Measurements from ENCODE around the gene RBMS1.

The RBMS1 gene

DNA sequence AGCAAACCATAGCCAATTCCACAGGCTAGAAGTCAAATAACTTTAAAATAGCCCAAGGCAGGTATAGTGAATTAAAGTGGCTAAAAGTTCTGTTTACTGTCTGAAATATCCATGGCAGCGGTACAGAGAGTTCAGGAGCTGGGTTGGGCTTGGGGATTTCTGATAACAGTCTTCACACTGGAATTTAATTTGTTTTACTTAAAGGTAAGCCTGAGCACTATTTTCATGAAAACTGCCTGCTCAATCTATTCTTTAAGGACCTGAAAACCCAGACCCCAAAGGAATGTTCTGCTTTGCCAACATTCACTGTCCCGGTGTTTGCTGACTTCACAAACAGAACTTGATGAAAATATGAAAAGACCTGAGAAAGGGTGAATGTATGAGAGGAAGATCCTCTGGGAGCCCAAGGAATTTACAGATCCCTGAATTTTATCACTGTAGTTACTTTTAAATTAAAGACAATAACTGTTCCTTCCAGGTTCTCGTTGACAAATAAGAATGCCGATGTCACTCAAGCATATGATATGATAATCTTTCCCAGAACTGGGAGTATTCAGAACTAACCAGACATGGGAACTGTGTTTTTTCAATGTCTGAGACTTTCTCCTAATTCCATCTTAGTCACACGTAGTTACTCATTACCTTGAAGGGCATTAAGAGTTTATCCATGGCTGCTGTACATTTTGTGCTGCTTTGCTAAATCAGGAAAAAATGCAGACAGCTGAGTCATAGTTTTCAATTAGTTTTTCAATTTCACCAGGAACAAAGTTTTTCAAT lies 265.3 kb downstream of the RBMS1 start:
- no peak for DNase-seq

DNA sequence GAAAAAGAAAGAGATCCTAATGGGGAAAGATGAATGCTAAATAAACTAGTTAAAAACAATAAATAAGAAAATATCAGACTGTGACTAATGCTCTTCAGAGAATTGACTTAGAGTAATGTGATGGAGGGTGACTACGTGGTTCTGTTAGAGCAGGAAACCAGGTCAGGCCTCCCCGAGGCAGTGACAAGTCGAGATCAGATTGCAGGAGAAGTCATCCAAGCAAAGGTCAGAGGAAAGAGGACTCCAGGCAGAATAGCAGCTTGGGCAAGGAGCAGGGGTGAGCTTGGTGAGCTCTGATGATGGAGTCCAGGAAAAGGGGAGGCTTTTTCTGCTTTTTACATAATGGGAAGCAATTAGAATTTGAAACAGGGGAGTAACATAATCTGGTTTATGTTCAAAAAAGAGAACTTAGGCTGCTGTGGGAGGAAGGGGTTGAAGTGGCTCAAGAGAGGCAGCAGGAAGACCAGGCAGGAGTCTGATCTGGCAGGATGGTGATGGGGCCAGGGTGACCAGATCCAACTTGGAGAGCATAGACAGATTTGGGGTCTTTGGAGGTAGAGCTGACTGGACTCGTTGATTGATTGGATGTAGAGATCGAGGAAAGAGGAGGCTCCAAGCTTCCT lies 266.2 kb downstream of the RBMS1 start:
- DNase-seq = no peak

DNA sequence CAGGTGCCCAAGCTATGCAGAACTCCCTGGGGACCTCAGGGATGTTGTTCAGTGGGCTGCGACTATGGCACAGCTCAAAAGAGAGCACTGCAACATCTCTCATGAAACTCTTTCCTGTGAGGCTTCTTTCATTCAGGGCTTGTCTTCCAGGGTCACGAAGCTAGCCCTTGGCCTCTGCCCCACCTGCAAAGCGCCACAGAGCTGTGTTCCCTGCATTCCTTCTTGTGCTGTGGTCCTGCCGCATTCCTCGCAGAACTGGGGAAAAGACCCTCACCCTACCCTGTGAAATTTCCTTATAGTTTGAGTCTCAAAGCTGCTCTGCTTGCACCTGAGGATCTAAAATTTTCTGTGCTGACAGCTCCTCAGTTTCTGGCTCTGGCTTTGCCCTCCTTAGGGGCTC lies 267.2 kb downstream of the RBMS1 start:
- no peak for DNase-seq

DNA sequence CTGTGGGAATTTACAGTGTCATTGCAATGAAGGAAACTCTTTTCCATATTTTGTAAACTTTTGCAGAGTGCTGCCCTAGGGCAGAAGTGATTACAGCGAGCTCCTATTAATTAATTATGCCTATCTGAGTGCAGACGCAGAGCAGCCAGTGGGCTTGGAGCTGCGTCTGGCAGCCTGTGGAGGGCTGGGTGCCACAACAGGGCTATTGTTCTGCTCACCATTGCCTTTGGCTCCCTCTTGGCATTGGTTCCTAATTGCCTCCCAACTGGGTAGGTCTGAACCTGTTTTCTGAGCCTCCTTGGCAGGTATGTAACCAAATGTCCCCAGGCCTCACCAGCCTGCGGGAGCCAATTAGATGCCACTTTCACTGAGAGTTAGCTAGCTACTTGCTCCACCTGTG lies 267.9 kb downstream of the RBMS1 start:
- DNase-seq = no peak

DNA sequence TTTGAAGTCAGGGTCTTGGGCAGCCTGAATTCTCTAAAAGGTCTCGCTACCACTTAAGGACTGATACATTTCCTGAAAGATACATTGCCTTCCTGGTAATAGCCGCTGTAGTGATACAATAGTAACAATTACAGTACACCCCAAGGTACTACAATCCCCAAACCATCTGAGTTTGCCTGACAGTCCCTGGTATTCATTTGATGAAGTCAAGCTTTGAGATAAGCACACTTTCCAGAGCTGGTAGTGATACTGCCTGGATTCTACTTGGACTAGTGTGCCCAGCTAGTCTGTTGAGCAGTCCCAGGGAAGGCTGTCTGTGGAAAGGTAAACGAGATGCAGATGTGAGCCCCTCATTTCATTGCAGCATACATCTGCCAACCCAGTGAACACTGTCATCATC lies 269.1 kb downstream of the RBMS1 start:
- no peak for DNase-seq

DNA sequence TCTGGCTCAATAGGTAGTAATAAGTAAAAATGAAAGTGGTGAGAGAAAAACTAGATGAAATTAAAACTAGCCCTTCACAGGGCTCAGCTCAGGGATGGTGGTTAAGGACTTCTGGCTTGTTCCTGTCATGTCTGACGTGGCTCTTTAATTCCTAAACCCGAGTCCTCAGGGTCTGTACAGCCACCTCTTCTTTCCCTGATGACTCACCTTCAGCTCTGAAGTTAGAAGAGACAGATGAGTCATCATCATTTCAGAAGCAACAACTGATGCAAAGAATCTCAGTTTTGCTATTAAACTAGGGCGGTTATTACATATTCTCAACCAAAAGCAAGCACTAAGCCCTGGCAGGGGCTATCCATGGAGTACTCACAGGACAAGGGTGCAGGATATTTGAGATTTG lies 269.5 kb downstream of the RBMS1 start:
- peak in 1 of 58 donors; percentile 15 for DNase-seq

DNA sequence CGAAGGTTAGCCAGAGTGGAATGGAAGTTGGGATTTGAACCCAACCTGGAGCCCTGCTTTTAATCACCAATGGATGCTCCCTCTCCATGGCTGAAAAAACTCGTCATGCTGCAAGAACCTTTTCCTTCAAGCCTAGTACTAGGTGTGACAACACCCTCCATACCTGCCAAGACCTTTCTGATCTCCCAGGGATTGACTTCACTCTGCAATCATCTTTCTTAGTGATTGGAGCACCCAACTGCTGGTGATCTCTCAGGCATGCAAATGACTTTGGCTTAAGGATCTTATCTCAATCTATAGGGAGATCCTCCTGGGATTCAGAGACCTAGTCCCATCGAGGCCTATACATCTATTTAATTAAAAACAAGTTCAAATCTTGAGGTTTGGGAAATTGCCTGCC lies 270.0 kb downstream of the RBMS1 start:
- no peak for DNase-seq

DNA sequence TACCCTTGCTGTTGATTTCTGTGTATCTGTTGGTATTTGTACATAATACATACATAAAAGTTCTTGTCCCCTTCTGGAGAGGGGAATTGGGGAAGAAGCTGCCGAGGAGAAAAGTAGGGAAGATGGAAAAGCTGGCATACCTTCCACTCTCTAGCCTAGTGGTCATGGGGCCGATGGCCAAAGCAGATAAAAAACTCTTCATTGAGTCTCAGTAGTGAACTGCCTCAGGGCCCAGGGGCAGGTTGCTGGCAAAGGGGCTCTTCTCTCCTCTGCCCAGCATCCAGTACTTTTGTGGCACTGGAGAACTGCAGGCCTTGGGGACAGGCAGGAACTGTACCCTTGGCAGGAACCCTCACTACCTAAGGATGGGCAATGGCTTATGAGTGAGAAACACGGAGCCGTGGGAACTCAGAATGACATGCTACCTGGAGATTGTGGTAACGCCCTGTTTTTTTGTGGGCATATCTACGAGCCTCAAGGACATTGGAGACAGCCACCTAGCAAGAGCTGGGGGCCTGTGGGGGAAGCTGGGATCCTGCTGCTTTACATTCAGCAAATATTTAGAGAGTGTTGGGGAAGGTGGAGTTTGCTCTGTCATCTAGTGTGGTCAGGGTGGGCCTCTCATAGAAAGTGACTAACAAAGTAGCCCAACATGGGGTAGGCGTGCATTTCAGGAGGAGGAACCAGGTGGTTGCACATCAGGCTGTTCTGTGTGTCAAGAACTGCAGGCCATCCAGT lies 270.9 kb downstream of the RBMS1 start:
- DNase-seq = no peak
